Measurements from ENCODE around the gene EPM2AIP1. TPM values are rescaled to one million over a fixed set of nuclear protein-coding genes. Genes with fewer than 3 reads are reported as not detected.

The EPM2AIP1 gene
- total RNA-seq, 1 experiment from 2014 or later: 8.7 TPM

DNA sequence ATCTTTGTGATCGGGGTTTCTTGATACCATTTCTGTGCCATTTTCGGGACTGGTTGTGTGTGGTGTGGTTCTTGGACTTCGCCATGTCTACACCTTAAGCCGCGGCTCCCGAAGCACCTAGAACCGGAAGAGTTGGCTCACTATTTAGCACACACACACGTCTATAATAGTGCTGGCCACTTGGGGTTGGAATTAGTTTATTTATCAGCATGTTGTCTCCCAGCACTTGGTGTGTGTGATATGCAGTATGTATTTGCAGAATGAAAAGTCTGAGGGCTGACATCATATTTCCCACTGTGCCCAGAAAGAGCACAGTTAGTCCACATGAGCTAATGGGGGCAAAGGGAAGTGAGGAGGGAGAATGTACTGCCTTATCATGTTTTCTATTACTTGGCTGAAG, 24.0 kb upstream of the EPM2AIP1 start:
- DNase-seq (ENCODE audit: low read depth, low spot score) (no peak), ATAC-seq (no peak)
- Histone ChIP-seq H3K9me2 (ENCODE audit: insufficient read depth) (no peaks in the 10 kb centered on the region), H3K9me3 (ENCODE audit: control insufficient read depth in 1 of 2, insufficient read depth in 1 of 2, low read depth in 1 of 2, low read length in 2 of 2) (no peaks in the 10 kb centered on the region), H3K79me2 (ENCODE audit: insufficient read depth, low read length) (no peaks in the 10 kb centered on the region), H4K20me1 (ENCODE audit: insufficient read depth) (no peaks in the 10 kb centered on the region; the same call in 1 of the 2 replicates), H3K4me2 (ENCODE audit: low read length) (no peak overlapping the region), H3K9ac (ENCODE audit: low read length) (no peak overlapping the region), H3K4me1 (ENCODE audit: control insufficient read depth in 1 of 2, insufficient read depth in 2 of 2, low read length in 2 of 2) (no peaks in the 10 kb centered on the region), H3K27me3 (ENCODE audit: insufficient read depth, low read length) (no peaks in the 10 kb centered on the region), H3K36me3 (ENCODE audit: control insufficient read depth in 1 of 2, insufficient read depth in 2 of 2, low read length in 2 of 2) (peaks cover 30 to 50% of the 10 kb centered on the region in 2 experiments), H2AFZ (ENCODE audit: low read depth, low read length, poor library complexity, severe bottlenecking) (no peak overlapping the region), H3K4me3 (replicated peaks in 1 of 2; ENCODE audit: low read depth in 1 of 2, low read length in 2 of 2) (no peak overlapping the region), H3K27ac (ENCODE audit: low read depth, low read length) (no peak overlapping the region)
- RAD21 ChIA-PET (ENCODE audit: low non-redundant PET in 1 of 2, low total read pairs in 2 of 2, uncharacterized antibody in 2 of 2, unreplicated experiment in 2 of 2): no interaction called here
- TF ChIP-seq ELF1 (IDR thresholded peaks at IDR 0.05; ENCODE audit: borderline replicate concordance, low read depth): no peak
- no peak for TF ChIP-seq TCF7L2 (IDR thresholded peaks at IDR 0.05; ENCODE audit: borderline replicate concordance, extremely low read depth, insufficient read depth, insufficient read length)
- no peak for TF ChIP-seq YY1 (IDR thresholded peaks at IDR 0.05; ENCODE audit: extremely low read depth, insufficient replicate concordance, low read depth, low read length)
- TF ChIP-seq ATF3 (IDR thresholded peaks at IDR 0.05): no peak
- no peak for TF ChIP-seq SIN3A (IDR thresholded peaks at IDR 0.05; ENCODE audit: low read depth)
- TF ChIP-seq SRF (IDR thresholded peaks at IDR 0.05; ENCODE audit: low read depth): no peak
- POLR2A ChIA-PET: no interaction called here
- no TSS peak for BruUV-seq (replicated peaks)
- CTCF ChIA-PET: no interaction called here
- intact Hi-C loops (cut with micrococcal nuclease): no loop called here

- Histone ChIP-seq H3K9ac (ENCODE audit: low read length) (no peak overlapping the region), H3K9me3 (ENCODE audit: control insufficient read depth in 1 of 2, insufficient read depth in 1 of 2, low read depth in 1 of 2, low read length in 2 of 2) (no peaks in the 10 kb centered on the region), H4K20me1 (ENCODE audit: insufficient read depth) (no peaks in the 10 kb centered on the region; the same call in 1 of the 2 replicates), H2AFZ (ENCODE audit: low read depth, low read length, poor library complexity, severe bottlenecking) (no peak overlapping the region), H3K79me2 (ENCODE audit: insufficient read depth, low read length) (no peaks in the 10 kb centered on the region), H3K36me3 (ENCODE audit: control insufficient read depth in 1 of 2, insufficient read depth in 2 of 2, low read length in 2 of 2) (peaks cover 29 to 47% of the 10 kb centered on the region in 2 experiments), H3K9me2 (ENCODE audit: insufficient read depth) (no peaks in the 10 kb centered on the region), H3K4me3 (replicated peaks in 1 of 2; ENCODE audit: low read depth in 1 of 2, low read length in 2 of 2) (no peak overlapping the region), H3K4me1 (ENCODE audit: control insufficient read depth in 1 of 2, insufficient read depth in 2 of 2, low read length in 2 of 2) (no peaks in the 10 kb centered on the region), H3K4me2 (ENCODE audit: low read length) (no peak overlapping the region), H3K27me3 (ENCODE audit: insufficient read depth, low read length) (no peaks in the 10 kb centered on the region), H3K27ac (ENCODE audit: low read depth, low read length) (no peak overlapping the region)
- ATAC-seq (no peak), DNase-seq (ENCODE audit: low read depth, low spot score) (no peak)
- BruUV-seq (replicated peaks): no TSS peak
- no peak for TF ChIP-seq YY1 (IDR thresholded peaks at IDR 0.05; ENCODE audit: extremely low read depth, insufficient replicate concordance, low read depth, low read length)
- no peak for TF ChIP-seq CEBPB (IDR thresholded peaks at IDR 0.05; ENCODE audit: low read depth)
- no peak for TF ChIP-seq EGR1 (IDR thresholded peaks at IDR 0.05; ENCODE audit: low read depth)
- TF ChIP-seq EZH2 (IDR thresholded peaks at IDR 0.05): no peak
- no peak for TF ChIP-seq SRF (IDR thresholded peaks at IDR 0.05; ENCODE audit: low read depth)
- TF ChIP-seq CTCF (IDR thresholded peaks at IDR 0.05 in 2 of 3, conservative IDR thresholded peaks at IDR 0.05 in 1 of 3; ENCODE audit: borderline replicate concordance in 1 of 3, insufficient read depth in 1 of 3, low read depth in 2 of 3, low read length in 2 of 3): no peak
- TF ChIP-seq ZNF274 (IDR thresholded peaks at IDR 0.05; ENCODE audit: low read depth, low read length): no peak
- TF ChIP-seq ATF3 (IDR thresholded peaks at IDR 0.05): no peak
- no peak for TF ChIP-seq ZFX (IDR thresholded peaks at IDR 0.05)
- RAD21 ChIA-PET (ENCODE audit: low non-redundant PET in 1 of 2, low total read pairs in 2 of 2, uncharacterized antibody in 2 of 2, unreplicated experiment in 2 of 2): no interaction called here
- POLR2A ChIA-PET: no interaction called here
- CTCF ChIA-PET: no interaction called here
- intact Hi-C loops (cut with micrococcal nuclease): no loop called here
These were observed 22.7 kb upstream of the EPM2AIP1 start for GRCh38 chr3:37015642-37016041.
